LNCAP (cell line): ENCODE measurements around the gene CEND1.

ENCODE experiments used
- TF ChIP-seq, protein P1 (sequence below): fragments of 450-650 bp; IDR thresholded peaks from 2 replicates; pipeline ENCODE4 v1.5.1; 2017; ENCODE audit warnings: mild to moderate bottlenecking

Gene CEND1

GRCh38 chr11:779955-780532 lies 9.8 kb downstream of the CEND1 start:
- TF ChIP-seq, protein P1, sequence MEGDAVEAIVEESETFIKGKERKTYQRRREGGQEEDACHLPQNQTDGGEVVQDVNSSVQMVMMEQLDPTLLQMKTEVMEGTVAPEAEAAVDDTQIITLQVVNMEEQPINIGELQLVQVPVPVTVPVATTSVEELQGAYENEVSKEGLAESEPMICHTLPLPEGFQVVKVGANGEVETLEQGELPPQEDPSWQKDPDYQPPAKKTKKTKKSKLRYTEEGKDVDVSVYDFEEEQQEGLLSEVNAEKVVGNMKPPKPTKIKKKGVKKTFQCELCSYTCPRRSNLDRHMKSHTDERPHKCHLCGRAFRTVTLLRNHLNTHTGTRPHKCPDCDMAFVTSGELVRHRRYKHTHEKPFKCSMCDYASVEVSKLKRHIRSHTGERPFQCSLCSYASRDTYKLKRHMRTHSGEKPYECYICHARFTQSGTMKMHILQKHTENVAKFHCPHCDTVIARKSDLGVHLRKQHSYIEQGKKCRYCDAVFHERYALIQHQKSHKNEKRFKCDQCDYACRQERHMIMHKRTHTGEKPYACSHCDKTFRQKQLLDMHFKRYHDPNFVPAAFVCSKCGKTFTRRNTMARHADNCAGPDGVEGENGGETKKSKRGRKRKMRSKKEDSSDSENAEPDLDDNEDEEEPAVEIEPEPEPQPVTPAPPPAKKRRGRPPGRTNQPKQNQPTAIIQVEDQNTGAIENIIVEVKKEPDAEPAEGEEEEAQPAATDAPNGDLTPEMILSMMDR: no peak

- TF ChIP-seq, protein P1: no peak; the same call in 1 of the 2 replicates
Measured at GRCh38 chr11:778976-779954, 10.6 kb downstream of the CEND1 start.

- TF ChIP-seq, protein P1: no peak
Measured at GRCh38 chr11:777288-778255, 12.3 kb downstream of the CEND1 start, which contains the start of gene GATD1. TSS of gene GATD1 (minus strand) at chr11:777487. CDS start at chr11:777462, 25 bp downstream.

- TF ChIP-seq, protein P1: no peak
Measured at GRCh38 chr11:776561-777287, 13.2 kb downstream of the CEND1 start.

- TF ChIP-seq, protein P1: no peak
Measured at GRCh38 chr11:776263-776560, 13.7 kb downstream of the CEND1 start.

DNA sequence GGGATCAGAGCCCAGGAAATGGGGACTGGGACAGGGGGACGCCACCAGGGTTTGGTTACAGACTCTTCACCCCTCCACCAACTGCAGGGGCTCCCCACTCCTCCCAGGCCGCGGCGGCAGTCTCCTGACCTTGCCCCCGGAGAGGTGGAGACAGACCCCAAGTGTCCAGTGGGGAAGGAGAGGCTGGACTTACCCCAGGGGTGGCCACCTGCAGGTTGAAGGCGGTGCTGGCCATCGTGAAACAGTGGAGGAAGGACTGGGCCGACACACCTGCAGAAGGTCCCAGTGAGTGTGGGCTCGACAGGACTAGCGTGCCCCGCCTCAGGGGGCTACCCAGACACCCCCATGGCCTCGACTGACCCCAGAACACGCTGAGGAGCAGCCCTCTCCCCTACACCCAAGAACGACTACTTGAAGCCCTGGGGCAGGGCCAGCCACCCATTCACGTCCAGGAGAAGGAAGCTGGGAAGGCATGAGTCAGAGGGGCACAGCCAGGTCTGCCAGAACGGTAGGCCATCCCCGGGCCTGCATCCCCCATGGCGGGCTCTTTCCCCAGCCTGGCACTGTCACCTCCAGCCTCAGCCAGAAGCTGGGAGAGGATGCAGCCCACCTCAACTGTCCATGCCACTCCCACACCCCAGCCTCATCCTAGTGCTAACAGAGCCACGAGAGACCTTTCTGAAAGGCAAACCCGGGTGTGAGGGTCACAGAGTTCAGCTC lies 14.9 kb downstream of the CEND1 start:
- TF ChIP-seq, protein P1: no peak
